Sigmoid colon (tissue), 4 donors: ENCODE results near the gene ECT2.

Experiments used
- CTCF ChIP-seq, 4 experiments: fragments of 450-650 bp in 3 of 4; fragments of 200-600 bp in 1 of 4; IDR thresholded peaks; one replicate each; pipeline ENCODE4 v1.5.1; 2016 to 2019; ENCODE audit warnings: antibody characterized with exemption in 4 of 4, mild to moderate bottlenecking in 3 of 4, moderate library complexity in 2 of 4
- EP300 ChIP-seq, 4 donors: sonication (generic); formaldehyde crosslinking; IDR thresholded peaks; one replicate each; pipeline ENCODE4 v1.6.1; 2017; ENCODE audit warnings: antibody characterized with exemption in 4 of 4
- POLR2A ChIP-seq, 2 donors: fragments of 450-650 bp; IDR thresholded peaks; one replicate each; pipeline ENCODE4 v1.6.1; 2016; ENCODE audit warnings: antibody characterized with exemption in 2 of 2, mild to moderate bottlenecking in 2 of 2, moderate library complexity in 2 of 2
- POLR2AphosphoS5 ChIP-seq, 4 donors: sonication (generic); formaldehyde crosslinking; IDR thresholded peaks; one replicate each; pipeline ENCODE4 v1.6.1; 2017; ENCODE audit warnings: antibody characterized with exemption in 4 of 4

- TF ChIP-seq CTCF (IDR thresholded peaks at IDR 0.05) (no peak), POLR2A (IDR thresholded peaks at IDR 0.05) (no peak), POLR2AphosphoS5 (IDR thresholded peaks at IDR 0.05) (no peak), EP300 (IDR thresholded peaks at IDR 0.05) (no peak)
These were observed 41.4 kb upstream of the ECT2 start for GRCh38 chr3:172708921-172709773.
